ENCODE data around the gene P3H2. TPM values are rescaled to one million over a fixed set of nuclear protein-coding genes. Genes with fewer than 3 reads are reported as not detected.

P3H2 gene
- total RNA-seq, 1 experiment from 2014 or later: 19.6 TPM

GRCh38 chr3:190058521-190059241, 62.0 kb downstream of the P3H2 start:
- BruUV-seq (replicated peaks): no TSS peak
- Histone ChIP-seq H3K36me3 (ENCODE audit: insufficient read depth, low read length, poor library complexity, severe bottlenecking) (no peaks in the 10 kb centered on the region), H3K27me3 (replicated peaks; ENCODE audit: insufficient read depth, low read depth, low read length, poor library complexity) (no peaks in the 10 kb centered on the region), H3K4me1 (ENCODE audit: insufficient read depth, low read length, poor library complexity, severe bottlenecking) (peaks cover 4% of the 10 kb centered on the region), H3K4me3 (ENCODE audit: low read depth, low read length, poor library complexity, severe bottlenecking) (no peak overlapping the region), H3K27ac (ENCODE audit: low read depth, low read length, poor library complexity, severe bottlenecking) (no peak overlapping the region), H3K9me3 (ENCODE audit: low read depth, low read length, poor library complexity, severe bottlenecking) (no peaks in the 10 kb centered on the region)
- TF ChIP-seq CTCF (conservative IDR thresholded peaks at IDR 0.05; ENCODE audit: low read depth, low read length) (no peak), EZH2 (IDR thresholded peaks at IDR 0.05; ENCODE audit: borderline replicate concordance, low read depth, low read length, poor library complexity, severe bottlenecking) (no peak)
- DNase-seq (ENCODE audit: low spot score): no peak
- POLR2A ChIA-PET (ENCODE audit: low non-redundant PET): no interaction called here
- CTCF ChIA-PET: no interaction called here
- intact Hi-C loops (cut with micrococcal nuclease; ENCODE audit: unreplicated experiment): no loop called here

GRCh38 chr3:190056742-190057141, 64.0 kb downstream of the P3H2 start:
- no TSS peak for BruUV-seq (replicated peaks)
- intact Hi-C loops (cut with micrococcal nuclease; ENCODE audit: unreplicated experiment): no loop called here
- Histone ChIP-seq H3K27me3 (replicated peaks; ENCODE audit: insufficient read depth, low read depth, low read length, poor library complexity) (no peaks in the 10 kb centered on the region), H3K9me3 (ENCODE audit: low read depth, low read length, poor library complexity, severe bottlenecking) (no peaks in the 10 kb centered on the region), H3K36me3 (ENCODE audit: insufficient read depth, low read length, poor library complexity, severe bottlenecking) (no peaks in the 10 kb centered on the region), H3K4me3 (ENCODE audit: low read depth, low read length, poor library complexity, severe bottlenecking) (no peak overlapping the region), H3K27ac (ENCODE audit: low read depth, low read length, poor library complexity, severe bottlenecking) (no peak overlapping the region), H3K4me1 (ENCODE audit: insufficient read depth, low read length, poor library complexity, severe bottlenecking) (peaks cover 5% of the 10 kb centered on the region)
- CTCF ChIA-PET: no interaction called here
- no peak for TF ChIP-seq CTCF (conservative IDR thresholded peaks at IDR 0.05; ENCODE audit: low read depth, low read length)
- no peak for TF ChIP-seq EZH2 (IDR thresholded peaks at IDR 0.05; ENCODE audit: borderline replicate concordance, low read depth, low read length, poor library complexity, severe bottlenecking)
- POLR2A ChIA-PET (ENCODE audit: low non-redundant PET): no interaction called here
- no peak for DNase-seq (ENCODE audit: low spot score)

DNA sequence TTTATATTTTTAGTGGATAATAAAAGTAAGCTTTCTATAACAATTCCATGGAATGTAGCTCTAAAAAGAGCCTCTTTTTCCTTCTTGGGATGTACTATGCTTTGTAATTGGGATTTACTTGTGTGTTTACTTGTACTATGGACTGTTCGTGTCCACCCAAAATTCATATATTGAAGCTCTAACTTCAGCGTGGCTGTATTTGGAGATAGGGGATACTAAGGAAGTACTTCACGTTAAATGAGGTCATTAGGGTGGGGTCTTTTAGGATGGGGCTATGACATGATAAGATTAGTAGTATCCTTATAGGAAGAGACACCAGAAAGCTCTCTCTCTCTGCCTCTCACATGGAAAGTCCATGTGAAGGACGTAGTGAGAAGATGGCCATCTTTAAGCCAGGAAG, 64.9 kb downstream of the P3H2 start:
- intact Hi-C loops (cut with micrococcal nuclease; ENCODE audit: unreplicated experiment): no loop called here
- Histone ChIP-seq H3K27ac (ENCODE audit: low read depth, low read length, poor library complexity, severe bottlenecking) (no peak overlapping the region), H3K9me3 (ENCODE audit: low read depth, low read length, poor library complexity, severe bottlenecking) (no peaks in the 10 kb centered on the region), H3K27me3 (replicated peaks; ENCODE audit: insufficient read depth, low read depth, low read length, poor library complexity) (no peaks in the 10 kb centered on the region), H3K36me3 (ENCODE audit: insufficient read depth, low read length, poor library complexity, severe bottlenecking) (no peaks in the 10 kb centered on the region), H3K4me1 (ENCODE audit: insufficient read depth, low read length, poor library complexity, severe bottlenecking) (peaks cover 5% of the 10 kb centered on the region), H3K4me3 (ENCODE audit: low read depth, low read length, poor library complexity, severe bottlenecking) (no peak overlapping the region)
- BruUV-seq (replicated peaks): no TSS peak
- POLR2A ChIA-PET (ENCODE audit: low non-redundant PET): no interaction called here
- DNase-seq (ENCODE audit: low spot score): no peak
- TF ChIP-seq CTCF (conservative IDR thresholded peaks at IDR 0.05; ENCODE audit: low read depth, low read length): no peak
- no peak for TF ChIP-seq EZH2 (IDR thresholded peaks at IDR 0.05; ENCODE audit: borderline replicate concordance, low read depth, low read length, poor library complexity, severe bottlenecking)
- CTCF ChIA-PET: no interaction called here

Measured in A673 (cell line).